K562 (cell line): ENCODE data around the gene ARHGAP4. TPM values are rescaled to one million over a fixed set of nuclear protein-coding genes. Genes with fewer than 3 reads are reported as not detected.

ENCODE experiments used
- ARID1B ChIP-seq: fragments of 450-650 bp; IDR thresholded peaks from 2 replicates; pipeline ENCODE4 v1.6.1; 2016; ENCODE audit warnings: antibody characterized with exemption, mild to moderate bottlenecking, inconsistent platforms
- GTF2A2 ChIP-seq: IDR thresholded peaks from 2 replicates; pipeline ENCODE4 v1.6.1; 2016; ENCODE audit warnings: mild to moderate bottlenecking, missing genetic modification characterization, missing compliant biosample characterization
- HDAC1 ChIP-seq, 2 experiments: fragments of 450-650 bp; IDR thresholded peaks; 2 replicates each; pipeline ENCODE4 v1.6.1; 2016 to 2017; ENCODE audit warnings: inconsistent platforms in 1 of 2, mild to moderate bottlenecking in 1 of 2, moderate library complexity in 1 of 2
- MGA ChIP-seq: fragments of 450-650 bp; IDR thresholded peaks from 2 replicates; pipeline ENCODE4 v1.6.1; 2016; ENCODE audit warnings: mild to moderate bottlenecking, moderate library complexity
- NCOA2 ChIP-seq, 2 experiments: fragments of 450-650 bp; IDR thresholded peaks; 2 replicates each; pipeline ENCODE4 v1.6.1; 2018; ENCODE audit warnings: mild to moderate bottlenecking in 2 of 2, moderate library complexity in 1 of 2; ENCODE audit not compliant: partially characterized antibody in 2 of 2
- PATZ1 ChIP-seq: fragments of 250-450 bp; sonication (Bioruptor Pico); IDR thresholded peaks from 2 replicates; pipeline ENCODE4 v1.5.0; 2020; ENCODE audit warnings: mild to moderate bottlenecking, borderline replicate concordance
- PKNOX1 ChIP-seq: fragments of 450-650 bp; IDR thresholded peaks from 2 replicates; pipeline ENCODE4 v1.6.1; 2016
- SAFB2 ChIP-seq: fragments of 200-400 bp; formaldehyde crosslinking; IDR thresholded peaks from 2 replicates; pipeline ENCODE4 v1.6.1; 2018; ENCODE audit warnings: borderline replicate concordance, low read length, low read depth, moderate library complexity; ENCODE audit not compliant: severe bottlenecking
- SMARCA5 ChIP-seq: fragments of 450-650 bp; IDR thresholded peaks from 2 replicates; pipeline ENCODE4 v1.6.1; 2016
- TFE3 ChIP-seq: fragments of 450-650 bp; formaldehyde crosslinking; IDR thresholded peaks from 2 replicates; pipeline ENCODE4 v1.4.0; 2020; ENCODE audit warnings: mild to moderate bottlenecking, mixed read lengths
- ZNF644 ChIP-seq: fragments of 200-800 bp; sonication (Bioruptor generic); IDR thresholded peaks from 2 replicates; pipeline ENCODE4 v1.6.1; 2016; ENCODE audit warnings: low read depth, missing genetic modification characterization, missing compliant biosample characterization
- polyA plus RNA-seq, 8 experiments: library from polyadenylated mRNA; depleted of rRNA in 4 of 8; stranded (reverse) in 5 of 8; unstranded in 3 of 8; fragments of >200 nt; fragmentation: Nextera tagmentation in 2 of 8; fragmentation: Illumina TruSeq in 1 of 8; extraction: Ambion mirVana in 2 of 8; extraction: Trizol in 1 of 8; gene quantifications; 2 replicates each; pipeline versions ENCODE4 v1.2.1 to v1.2.3, GENCODE V29; 2011 to 2014; ENCODE audit warnings: inconsistent platforms in 1 of 8, missing spikeins in 1 of 8
- total RNA-seq, 7 experiments: library from RNA; depleted of rRNA in 6 of 7; stranded (reverse); fragments of >200 nt in 6 of 7; fragmentation: Illumina TruSeq in 2 of 7; extraction: Trizol in 2 of 7; gene quantifications; 2 replicates each; pipeline versions ENCODE4 v1.2.1 to v1.2.3, GENCODE V29; 2011 to 2021; ENCODE audit warnings: low replicate concordance in 1 of 7

ARHGAP4 gene
- total and polyA plus RNA-seq, 9 of the 15 experiments (the other 6 are each of a cell fraction or from before 2014, with no cell fraction given), result 0.30 to 81.8 (median 13.5) TPM

GRCh38 chrX:153944140-153944799, 18.2 kb upstream of the ARHGAP4 start, which contains the start of gene RENBP (continued):
- no peak for TF ChIP-seq NCOA2 (IDR thresholded peaks at IDR 0.05; ENCODE audit: partially characterized antibody in 2 of 2)
- TF ChIP-seq TFE3 (CRISPR knock-in tag), result peak; percentile 58
- TF ChIP-seq HDAC1 (IDR thresholded peaks at IDR 0.05), result peak in 1 of 2 experiments; percentile 48; a peak in 1 of 4 replicates
- TF ChIP-seq ARID1B, result 0 out of 2 replicates have a peak, but pooled peaks have one; percentile 8
- no peak for TF ChIP-seq ZNF644 (tag)
- TF ChIP-seq SMARCA5, result no peak
- no peak for TF ChIP-seq GTF2A2 (tag)
- TF ChIP-seq SAFB2, result no peak
- TF ChIP-seq PATZ1, result no peak; the same call in 1 of the 2 replicates
- TF ChIP-seq MGA, result peak; percentile 46
- peak; percentile 89 for TF ChIP-seq PKNOX1
